GM12878 (cell line): ENCODE data around the gene NAA60. TPM values are rescaled to one million over a fixed set of nuclear protein-coding genes. Genes with fewer than 3 reads are reported as not detected.

Source experiments
- ATAC-seq: fragments of 200-7000 bp; cut with Tn5 transposase; 3 replicates; pipeline ENCODE4 v1.9.1; 2020; ENCODE audit warnings: mild to moderate bottlenecking, moderate library complexity
- BruUV-seq: library from RNA; stranded (reverse); fragments of 400-500 nt; replicated peaks from 2 replicates; lab custom pipeline; 2021; lab: Mats Ljungman, UMichigan
- CTCF ChIA-PET: fragments of 300-600 bp; sonication (Branson Sonifier 250); formaldehyde crosslinking; extraction: SDS; loops from one replicate; lab custom pipeline; 2021; ENCODE audit warnings: inconsistent platforms; lab: Yijun Ruan, JAX
- POLR2A ChIA-PET: fragments of 350-600 bp; formaldehyde crosslinking; extraction: SDS; loops from one replicate; lab custom pipeline; 2021; ENCODE audit warnings: inconsistent platforms; lab: Charles Lee
- RAD21 ChIA-PET: fragments of 300-600 bp; sonication (Branson Sonifier 250); formaldehyde crosslinking; loops from one replicate; lab custom pipeline; 2023; ENCODE audit warnings: antibody characterized with exemption; ENCODE audit not compliant: unreplicated experiment; lab: Charles Lee
- SMC1A ChIA-PET: fragments of 300-600 bp; sonication (Branson Sonifier 250); formaldehyde crosslinking; loops from one replicate; lab custom pipeline; 2023; ENCODE audit not compliant: unreplicated experiment, uncharacterized antibody; lab: Charles Lee
- DNase-seq: peaks from one replicate; pipeline ENCODE4 v3.0.0-alpha.2; 2011; ENCODE audit warnings: low read depth, low spot score
- FAIRE-seq: peaks from 3 replicates; lab custom pipeline; 2011; peaks lifted over from hg19 to GRCh38; lab: Jason Lieb, UNC
- H2AFZ ChIP-seq: 2 replicates; pipeline ENCODE4 v1.6.0; 2011; ENCODE audit warnings: low read depth, low read length, control low read depth; ENCODE audit not compliant: control insufficient read depth
- H3K27ac ChIP-seq: 2 replicates; pipeline ENCODE4 v1.5.1; 2011; ENCODE audit warnings: control low read depth; ENCODE audit not compliant: control insufficient read depth, insufficient read depth
- H3K27me3 ChIP-seq, 2 experiments: replicated peaks in 1 of 2; 2 replicates each; pipeline versions ENCODE4 v1.6.0 to v1.6.1; 2011; ENCODE audit warnings: low read length in 1 of 2; ENCODE audit not compliant: control insufficient read depth in 2 of 2, insufficient read depth in 2 of 2
- H3K36me3 ChIP-seq, 2 experiments: 2 replicates each; pipeline ENCODE4 v1.5.1; 2011; ENCODE audit warnings: low read length in 1 of 2; ENCODE audit not compliant: control insufficient read depth in 2 of 2, insufficient read depth in 2 of 2
- H3K4me1 ChIP-seq: 2 replicates; pipeline ENCODE4 v1.6.1; 2011; ENCODE audit warnings: mild to moderate bottlenecking, low read length, moderate library complexity, mixed read lengths; ENCODE audit not compliant: control insufficient read depth, insufficient read depth
- H3K4me2 ChIP-seq: 2 replicates; pipeline ENCODE4 v1.6.0; 2011; ENCODE audit warnings: control low read depth; ENCODE audit not compliant: control insufficient read depth, insufficient read depth
- H3K4me3 ChIP-seq: fragments of 200-600 bp; sonication (generic); 2 replicates; pipeline ENCODE4 v1.5.1; 2016
- H3K79me2 ChIP-seq: 2 replicates; pipeline ENCODE4 v1.6.0; 2011; ENCODE audit warnings: low read length; ENCODE audit not compliant: control insufficient read depth, insufficient read depth
- H3K9ac ChIP-seq: 2 replicates; pipeline ENCODE4 v1.8.0; 2011; ENCODE audit warnings: low read length, control low read depth, mixed read lengths; ENCODE audit not compliant: control insufficient read depth, insufficient read depth
- H3K9me3 ChIP-seq: replicated peaks from 3 replicates; pipeline ENCODE4 v1.5.1; 2011; ENCODE audit warnings: mild to moderate bottlenecking, low read length; ENCODE audit not compliant: control insufficient read depth, insufficient read depth
- H4K20me1 ChIP-seq: 2 replicates; pipeline ENCODE4 v1.6.0; 2011; ENCODE audit not compliant: control insufficient read depth, insufficient read depth
- CTCF ChIP-seq, 3 experiments: IDR thresholded peaks in 2 of 3; conservative IDR thresholded peaks in 1 of 3; 2 replicates each; pipeline ENCODE4 v1.5.1; 2011; ENCODE audit warnings: low read depth in 3 of 3, low read length in 3 of 3, mild to moderate bottlenecking in 3 of 3, control low read depth in 2 of 3, moderate library complexity in 2 of 3, inconsistent platforms in 1 of 3, mixed read lengths in 1 of 3; ENCODE audit not compliant: control insufficient read depth in 2 of 3, insufficient read depth in 1 of 3; ENCODE audit errors: extremely low read depth in 1 of 3
- ELK1 ChIP-seq: IDR thresholded peaks from 2 replicates; pipeline ENCODE4 v1.6.1; 2012; ENCODE audit warnings: low read depth, low read length, improper control_type of control experiment
- FOS ChIP-seq: IDR thresholded peaks from 3 replicates; pipeline ENCODE4 v1.6.1; 2011; ENCODE audit warnings: borderline replicate concordance; ENCODE audit not compliant: insufficient read length; ENCODE audit errors: extremely low read depth
- GABPA ChIP-seq: IDR thresholded peaks from 2 replicates; pipeline ENCODE4 v1.6.1; 2014; ENCODE audit warnings: antibody characterized with exemption, low read depth, mild to moderate bottlenecking, inconsistent platforms
- HCFC1 ChIP-seq: fragments of 150-350 bp; IDR thresholded peaks from 2 replicates; pipeline ENCODE4 v1.6.1; 2014; ENCODE audit warnings: low read length
- JUNB ChIP-seq: IDR thresholded peaks from 2 replicates; pipeline ENCODE4 v1.6.1; 2016; ENCODE audit warnings: antibody characterized with exemption, mild to moderate bottlenecking
- KDM1A ChIP-seq: fragments of 200-600 bp; sonication (generic); IDR thresholded peaks from 2 replicates; pipeline ENCODE4 v1.6.1; 2016; ENCODE audit warnings: borderline replicate concordance
- NFXL1 ChIP-seq: fragments of 450-650 bp; IDR thresholded peaks from 2 replicates; pipeline ENCODE4 v1.6.1; 2017; ENCODE audit warnings: antibody characterized with exemption, mild to moderate bottlenecking, borderline replicate concordance
- NFYA ChIP-seq: IDR thresholded peaks from 2 replicates; pipeline ENCODE4 v1.6.1; 2011; ENCODE audit warnings: low read depth, mild to moderate bottlenecking, low read length, improper control_type of control experiment, borderline replicate concordance
- RUNX3 ChIP-seq: IDR thresholded peaks from 2 replicates; pipeline ENCODE4 v1.6.1; 2012; ENCODE audit warnings: low read length, inconsistent platforms
- SMAD5 ChIP-seq: IDR thresholded peaks from 2 replicates; pipeline ENCODE4 v1.6.1; 2016; ENCODE audit warnings: antibody characterized with exemption, low read depth
- SMC3 ChIP-seq: IDR thresholded peaks from 2 replicates; pipeline ENCODE4 v1.6.1; 2011; ENCODE audit warnings: low read length, improper control_type of control experiment, borderline replicate concordance
- SREBF1 ChIP-seq: IDR thresholded peaks from 2 replicates; pipeline ENCODE4 v1.6.1; 2012; ENCODE audit warnings: mild to moderate bottlenecking, low read length
- SUPT20H ChIP-seq: IDR thresholded peaks from 2 replicates; pipeline ENCODE4 v1.6.1; 2011; ENCODE audit warnings: low read depth, mild to moderate bottlenecking, low read length, moderate library complexity, borderline replicate concordance; ENCODE audit not compliant: control insufficient read depth
- TCF3 ChIP-seq: IDR thresholded peaks from 2 replicates; pipeline ENCODE4 v1.6.1; 2012; ENCODE audit warnings: low read depth, mild to moderate bottlenecking, low read length, borderline replicate concordance; ENCODE audit not compliant: insufficient read depth
- YBX1 ChIP-seq: fragments of 450-650 bp; IDR thresholded peaks from 2 replicates; pipeline ENCODE4 v1.6.1; 2016; ENCODE audit warnings: antibody characterized with exemption
- ZBTB33 ChIP-seq: fragments of 450-650 bp; IDR thresholded peaks from 2 replicates; pipeline ENCODE4 v1.6.1; 2017; ENCODE audit warnings: mild to moderate bottlenecking
- WGBS: methylation state at CpG from one replicate; pipeline ENCODE4 v1.1.6; 2016; ENCODE audit warnings: low lambda C conversion rate; ENCODE audit not compliant: insufficient replicate concordance, insufficient coverage; ENCODE audit errors: missing lambda C conversion rate; 5-methylcytosine and 5-hydroxymethylcytosine counted together
- in situ Hi-C: fragments of 300-500 bp; cut with MboI; formaldehyde crosslinking; loops from 9 replicates; pipeline ENCODE4 v1.14.3; 2018; ENCODE audit warnings: mixed read lengths
- intact Hi-C: fragments of 100-400 bp; cut with micrococcal nuclease; formaldehyde crosslinking; loops from one replicate; pipeline ENCODE4 v1.14.2; 2022; ENCODE audit not compliant: unreplicated experiment
- polyA plus RNA-seq, 11 experiments: library from polyadenylated mRNA; depleted of rRNA in 4 of 11; unstranded in 6 of 11; stranded (reverse) in 5 of 11; fragments of >200 nt; fragmentation: Nextera tagmentation in 4 of 11; fragmentation: Illumina TruSeq in 1 of 11; extraction: Ambion mirVana in 4 of 11; extraction: Trizol in 1 of 11; gene quantifications; 1 replicate in 1 of 11; 2 replicates in 10 of 11; pipeline versions ENCODE4 v1.2.1 to v1.2.3, GENCODE V29; 2011 to 2016; ENCODE audit warnings: inconsistent platforms in 2 of 11, missing spikeins in 2 of 11, low read depth in 1 of 11
- total RNA-seq, 4 experiments: library from RNA; depleted of rRNA in 3 of 4; stranded (reverse); fragments of >200 nt in 3 of 4; fragmentation: Illumina TruSeq in 1 of 4; extraction: Trizol in 1 of 4; gene quantifications; 2 replicates each; pipeline versions ENCODE4 v1.2.1 to v1.2.3, GENCODE V29; 2013 to 2021
- TF ChIP-seq, protein P1 (sequence below): fragments of 450-650 bp; formaldehyde crosslinking; IDR thresholded peaks from 2 replicates; pipeline ENCODE4 v1.4.0; 2020; ENCODE audit warnings: mild to moderate bottlenecking, moderate library complexity

Gene NAA60
- total and polyA plus RNA-seq, 10 of the 15 experiments (the other 5 are each of a cell fraction or from before 2014, with no cell fraction given), result 6.2 to 43.1 (median 34.6) TPM

DNA sequence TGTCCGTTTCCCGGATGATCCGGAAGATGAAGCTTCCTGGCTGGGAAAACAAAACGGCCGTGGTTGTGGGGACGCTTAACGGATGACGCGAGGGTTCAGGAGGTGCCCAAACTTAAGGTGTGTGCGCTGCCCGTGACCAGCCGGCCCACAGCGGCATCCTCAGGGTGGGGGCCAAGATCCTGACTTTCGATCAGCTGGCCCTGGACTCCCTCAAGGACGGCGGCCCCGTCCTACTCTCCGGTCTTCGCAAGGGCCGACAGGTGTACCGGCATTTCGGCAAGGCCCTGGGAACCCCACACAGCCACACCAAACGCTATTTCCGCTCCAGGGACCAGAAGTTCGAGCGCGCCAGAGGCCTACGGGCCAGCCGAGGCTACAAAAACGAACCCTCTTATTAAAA is 52.9 kb downstream of the NAA60 start:
- WGBS, result 83% methylated on average over 30 of the region's 30 CpGs
- TF ChIP-seq JUNB (no peak), SMAD5 (no peak), FOS (no peak), NFXL1 (no peak), HCFC1 (no peak), YBX1 (no peak), TCF3 (no peak), SMC3 (no peak), ZBTB33 (no peak), ELK1 (no peak), SUPT20H (no peak), KDM1A (no peak), GABPA (no peak), CTCF (IDR thresholded peaks at IDR 0.05 in 2 of 3, conservative IDR thresholded peaks at IDR 0.05 in 1 of 3; ENCODE audit: control insufficient read depth in 2 of 3, extremely low read depth in 1 of 3, insufficient read depth in 1 of 3, low read depth in 3 of 3, low read length in 3 of 3) (no peak), NFYA (no peak), SREBF1 (no peak), RUNX3 (no peak)
- TF ChIP-seq, protein P1, sequence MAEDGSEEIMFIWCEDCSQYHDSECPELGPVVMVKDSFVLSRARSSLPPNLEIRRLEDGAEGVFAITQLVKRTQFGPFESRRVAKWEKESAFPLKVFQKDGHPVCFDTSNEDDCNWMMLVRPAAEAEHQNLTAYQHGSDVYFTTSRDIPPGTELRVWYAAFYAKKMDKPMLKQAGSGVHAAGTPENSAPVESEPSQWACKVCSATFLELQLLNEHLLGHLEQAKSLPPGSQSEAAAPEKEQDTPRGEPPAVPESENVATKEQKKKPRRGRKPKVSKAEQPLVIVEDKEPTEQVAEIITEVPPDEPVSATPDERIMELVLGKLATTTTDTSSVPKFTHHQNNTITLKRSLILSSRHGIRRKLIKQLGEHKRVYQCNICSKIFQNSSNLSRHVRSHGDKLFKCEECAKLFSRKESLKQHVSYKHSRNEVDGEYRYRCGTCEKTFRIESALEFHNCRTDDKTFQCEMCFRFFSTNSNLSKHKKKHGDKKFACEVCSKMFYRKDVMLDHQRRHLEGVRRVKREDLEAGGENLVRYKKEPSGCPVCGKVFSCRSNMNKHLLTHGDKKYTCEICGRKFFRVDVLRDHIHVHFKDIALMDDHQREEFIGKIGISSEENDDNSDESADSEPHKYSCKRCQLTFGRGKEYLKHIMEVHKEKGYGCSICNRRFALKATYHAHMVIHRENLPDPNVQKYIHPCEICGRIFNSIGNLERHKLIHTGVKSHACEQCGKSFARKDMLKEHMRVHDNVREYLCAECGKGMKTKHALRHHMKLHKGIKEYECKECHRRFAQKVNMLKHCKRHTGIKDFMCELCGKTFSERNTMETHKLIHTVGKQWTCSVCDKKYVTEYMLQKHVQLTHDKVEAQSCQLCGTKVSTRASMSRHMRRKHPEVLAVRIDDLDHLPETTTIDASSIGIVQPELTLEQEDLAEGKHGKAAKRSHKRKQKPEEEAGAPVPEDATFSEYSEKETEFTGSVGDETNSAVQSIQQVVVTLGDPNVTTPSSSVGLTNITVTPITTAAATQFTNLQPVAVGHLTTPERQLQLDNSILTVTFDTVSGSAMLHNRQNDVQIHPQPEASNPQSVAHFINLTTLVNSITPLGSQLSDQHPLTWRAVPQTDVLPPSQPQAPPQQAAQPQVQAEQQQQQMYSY, result no peak

More for the DNA sequence above, 52.9 kb downstream of the NAA60 start:
- no peak overlapping the region for H3K27ac ChIP-seq
- CTCF ChIA-PET, result no interaction called here
- H3K4me3 ChIP-seq, result no peak overlapping the region
- H3K9ac ChIP-seq, result no peak overlapping the region
- DNase-seq (no peak), FAIRE-seq (no peak), ATAC-seq (no peak)
- no peaks in the 10 kb centered on the region for H3K4me1 ChIP-seq
- in situ Hi-C loops (no loop called here), intact Hi-C loops (no loop called here)
- no peaks in the 10 kb centered on the region for H3K79me2 ChIP-seq
- H3K27me3 ChIP-seq, result no peaks in the 10 kb centered on the region
- H3K4me2 ChIP-seq, result no peak overlapping the region
- no peak overlapping the region for H2AFZ ChIP-seq
- H4K20me1 ChIP-seq, result no peaks in the 10 kb centered on the region
- no peaks in the 10 kb centered on the region for H3K36me3 ChIP-seq
- H3K9me3 ChIP-seq, result no peaks in the 10 kb centered on the region; the same call in 2 of the 3 replicates
- POLR2A ChIA-PET, result no interaction called here
- RAD21 ChIA-PET, result no interaction called here
- BruUV-seq, result no TSS peak
- SMC1A ChIA-PET, result no interaction called here
